SJCRH30 (cell line): ENCODE measurements around the gene PCDHGA7. TPM values are rescaled to one million over a fixed set of nuclear protein-coding genes. Genes with fewer than 3 reads are reported as not detected.
"Not testable (repeated sequence)": the region's sequence is repeated elsewhere in the genome, so short reads cannot be mapped to it uniquely, and the experiment has no call there.

Source experiments
- DNase-seq, 2 experiments: peaks; one replicate each; pipeline ENCODE4 v3.0.0-alpha.2; 2015 to 2020
- H3K27ac ChIP-seq: fragments of 250-450 bp; sonication (Bioruptor Pico); 2 replicates; pipeline ENCODE4 v1.5.1; 2020; ENCODE audit warnings: mild to moderate bottlenecking, moderate library complexity
- H3K27me3 ChIP-seq: fragments of 250-450 bp; sonication (Bioruptor Pico); 2 replicates; pipeline ENCODE4 v1.5.1; 2020; ENCODE audit warnings: mild to moderate bottlenecking, moderate library complexity
- H3K36me3 ChIP-seq: fragments of 250-450 bp; sonication (Bioruptor Pico); 2 replicates; pipeline ENCODE4 v1.5.1; 2020; ENCODE audit warnings: mild to moderate bottlenecking, moderate library complexity
- H3K4me1 ChIP-seq: fragments of 250-450 bp; sonication (Bioruptor Pico); 2 replicates; pipeline ENCODE4 v1.5.1; 2020; ENCODE audit warnings: mild to moderate bottlenecking, moderate library complexity
- H3K4me3 ChIP-seq: fragments of 250-450 bp; sonication (Bioruptor Pico); 2 replicates; pipeline ENCODE4 v1.5.1; 2020; ENCODE audit warnings: mild to moderate bottlenecking, moderate library complexity
- H3K9me3 ChIP-seq: fragments of 250-450 bp; sonication (Bioruptor Pico); replicated peaks from 2 replicates; pipeline ENCODE4 v1.5.1; 2020; ENCODE audit warnings: mild to moderate bottlenecking, moderate library complexity
- total RNA-seq: library from RNA; depleted of rRNA; stranded (reverse); fragments of >200 nt; shearing (Covaris generic); gene quantifications from 2 replicates; pipeline ENCODE4 v1.2.3, GENCODE V29; 2014; rRNA removed

The PCDHGA7 gene
- 3.6 and 4.7 TPM in 2 replicates for total RNA-seq

DNA sequence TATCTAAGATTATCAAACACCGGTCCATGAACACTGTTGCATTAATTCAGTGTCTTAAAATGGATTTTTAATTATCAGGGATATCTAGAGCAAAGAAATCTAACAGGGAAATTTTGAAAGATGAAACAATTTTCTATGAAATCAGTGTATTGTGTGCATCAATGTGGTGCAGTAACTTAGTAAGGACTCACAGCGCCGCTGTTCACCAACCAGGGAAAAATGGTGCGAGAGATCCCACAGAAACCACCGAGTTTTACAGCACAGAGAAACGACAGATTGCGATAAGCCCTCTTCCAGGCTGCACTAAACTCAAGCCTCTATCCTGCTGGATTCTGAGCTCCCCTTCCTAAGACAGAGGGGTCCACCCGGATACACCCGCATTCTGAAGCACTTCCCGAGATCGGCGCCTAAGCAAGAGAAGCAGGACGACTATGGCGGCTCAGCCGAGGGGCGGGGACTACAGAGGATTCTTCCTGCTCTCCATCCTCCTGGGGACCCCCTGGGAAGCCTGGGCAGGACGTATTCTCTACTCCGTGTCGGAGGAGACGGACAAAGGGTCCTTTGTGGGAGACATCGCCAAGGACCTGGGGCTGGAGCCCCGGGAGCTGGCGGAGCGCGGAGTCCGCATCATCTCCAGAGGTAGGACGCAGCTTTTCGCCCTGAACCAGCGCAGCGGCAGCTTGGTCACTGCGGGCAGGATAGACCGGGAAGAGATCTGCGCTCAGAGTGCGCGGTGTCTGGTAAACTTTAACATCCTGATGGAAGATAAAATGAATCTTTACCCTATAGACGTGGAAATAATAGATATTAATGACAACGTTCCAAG lies at the start of gene PCDHGA7:
Gene PCDHGA7 (plus strand): TSS at position 274 of the 826 bp plus-strand sequence. CDS start 158 bp downstream, at position 432.
- Histone ChIP-seq H3K4me1 (no peaks in the 10 kb centered on the region), H3K9me3 (peaks cover 13% of the 10 kb centered on the region), H3K27me3 (no peaks in the 10 kb centered on the region), H3K27ac (no peak within 1 kb of the TSS), H3K4me3 (no peak within 1 kb of the TSS), H3K36me3 (peaks cover 58% of the 10 kb centered on the region)
- no peak for DNase-seq

DNA sequence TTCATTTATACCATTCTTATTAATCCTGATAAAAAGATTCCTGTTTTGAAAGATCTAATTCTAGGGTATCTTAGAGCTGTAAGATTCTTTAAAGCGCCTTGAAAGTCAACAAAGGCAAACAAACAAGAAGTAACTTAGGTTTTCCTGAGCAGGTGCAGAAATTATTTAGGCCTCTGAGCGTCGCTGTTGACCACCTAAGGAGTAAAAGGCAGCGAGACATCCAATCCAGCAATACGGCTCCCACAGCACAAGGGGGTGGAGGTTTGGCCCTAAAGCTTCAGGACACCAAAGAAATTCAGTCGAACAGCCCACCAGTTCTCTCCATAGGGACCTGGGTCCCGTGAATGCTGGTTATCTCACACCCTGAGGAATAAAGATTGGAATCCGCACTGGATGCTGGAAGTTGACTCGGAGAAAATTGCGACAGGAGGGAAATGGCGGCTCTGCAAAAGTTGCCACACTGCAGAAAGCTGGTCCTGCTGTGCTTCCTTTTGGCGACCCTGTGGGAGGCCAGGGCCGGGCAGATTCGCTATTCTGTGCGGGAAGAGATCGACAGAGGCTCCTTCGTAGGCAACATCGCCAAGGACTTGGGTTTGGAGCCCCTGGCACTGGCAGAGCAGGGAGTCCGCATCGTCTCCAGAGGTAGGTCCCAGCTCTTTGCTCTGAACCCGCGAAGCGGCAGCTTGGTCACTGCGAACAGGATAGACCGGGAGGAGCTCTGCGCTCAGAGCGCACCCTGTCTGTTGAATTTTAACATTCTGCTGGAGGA lies 43.8 kb upstream of the PCDHGA7 start, which contains the start of gene PCDHGA2:
Gene PCDHGA2 (plus strand): TSS at position 223 of the 769 bp plus-strand sequence.
- Histone ChIP-seq H3K4me3 (no peak within 1 kb of the TSS), H3K27ac (no peak within 1 kb of the TSS), H3K36me3 (no peaks in the 10 kb centered on the region), H3K4me1 (no peaks in the 10 kb centered on the region), H3K27me3 (no peaks in the 10 kb centered on the region), H3K9me3 (0 out of 2 replicates have a peak, but pooled peaks cover 4% of the 10 kb centered on the region)
- DNase-seq = peak; percentile 31 to 57

DNA sequence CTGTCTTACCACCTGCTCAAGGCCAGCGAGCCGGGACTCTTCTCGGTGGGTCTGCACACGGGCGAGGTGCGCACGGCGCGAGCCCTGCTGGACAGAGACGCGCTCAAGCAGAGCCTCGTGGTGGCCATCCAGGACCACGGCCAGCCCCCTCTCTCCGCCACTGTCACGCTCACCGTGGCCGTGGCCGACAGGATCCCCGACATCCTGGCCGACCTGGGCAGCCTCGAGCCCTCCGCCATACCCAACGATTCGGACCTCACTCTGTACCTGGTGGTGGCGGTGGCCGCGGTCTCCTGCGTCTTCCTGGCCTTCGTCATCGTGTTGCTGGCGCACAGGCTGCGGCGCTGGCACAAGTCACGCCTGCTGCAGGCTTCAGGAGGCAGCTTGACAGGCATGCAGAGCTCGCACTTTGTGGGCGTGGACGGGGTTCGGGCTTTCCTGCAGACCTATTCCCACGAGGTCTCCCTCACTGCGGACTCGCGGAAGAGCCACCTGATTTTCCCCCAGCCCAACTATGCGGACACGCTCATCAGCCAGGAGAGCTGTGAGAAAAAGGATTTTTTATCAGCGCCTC lies 41.7 kb upstream of the PCDHGA7 start:
- H3K36me3 ChIP-seq, DNase-seq, H3K27ac ChIP-seq, H3K4me3 ChIP-seq, H3K4me1 ChIP-seq, H3K9me3 ChIP-seq, H3K27me3 ChIP-seq: not testable (repeated sequence)

GRCh38 chr5:141342773-141343172 lies 39.8 kb upstream of the PCDHGA7 start:
- Histone ChIP-seq H3K36me3 (no peaks in the 10 kb centered on the region), H3K27me3 (no peaks in the 10 kb centered on the region), H3K4me1 (no peaks in the 10 kb centered on the region), H3K9me3 (0 out of 2 replicates have a peak, but pooled peaks cover 3% of the 10 kb centered on the region), H3K27ac (no peak overlapping the region), H3K4me3 (no peak overlapping the region)
- DNase-seq = no peak

DNA sequence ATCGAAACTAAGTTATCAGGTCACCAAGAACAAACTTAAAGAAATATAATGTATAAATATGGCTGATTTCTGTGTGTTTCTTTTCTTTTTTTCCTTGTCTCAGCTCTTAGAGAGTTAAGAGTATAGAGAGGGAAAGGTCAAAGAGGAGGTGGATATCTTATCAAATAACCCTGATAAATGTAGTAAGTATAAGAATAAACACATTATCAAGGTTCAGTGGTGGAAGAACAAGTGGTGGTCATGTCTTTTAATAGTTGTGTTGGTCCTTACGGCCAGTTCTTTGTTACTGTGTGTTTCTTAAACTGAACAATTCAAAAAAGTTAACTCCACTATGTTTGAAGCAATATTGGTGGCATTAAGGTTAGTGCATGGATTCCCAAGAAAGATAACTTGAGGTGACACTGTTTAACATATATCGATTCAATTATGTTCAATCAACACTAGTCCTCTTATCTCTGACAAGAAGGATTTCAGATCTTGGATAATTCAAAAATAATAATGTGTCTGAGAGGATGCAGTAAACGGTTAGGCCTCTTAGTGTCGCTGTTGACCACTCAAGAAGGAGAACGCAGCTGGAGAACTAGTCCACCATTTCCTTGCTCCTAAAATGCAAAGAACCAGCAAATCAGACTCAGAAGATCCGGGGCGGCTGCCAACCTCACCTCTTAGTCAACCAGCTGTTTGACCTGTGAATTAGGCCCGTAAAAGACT lies 39.1 kb upstream of the PCDHGA7 start, which contains the start of gene PCDHGA3:
Gene PCDHGA3 (plus strand): TSS at position 588 of the 711 bp plus-strand sequence. CDS start 205 bp downstream, outside the sequence.
- H3K9me3 ChIP-seq = peaks cover 3% of the 10 kb centered on the region; the same call in 1 of the 2 replicates
- DNase-seq = peak in 1 of 2 experiments; percentile 48

GRCh38 chr5:141343953-141344463 lies 38.5 kb upstream of the PCDHGA7 start:
- no peaks in the 10 kb centered on the region for H3K27me3 ChIP-seq
- H3K4me1 ChIP-seq = no peaks in the 10 kb centered on the region
- H3K4me3 ChIP-seq = no peak overlapping the region
- no peak for DNase-seq
- no peak overlapping the region for H3K27ac ChIP-seq
- no peaks in the 10 kb centered on the region for H3K36me3 ChIP-seq
- peaks cover 3% of the 10 kb centered on the region; the same call in 1 of the 2 replicates for H3K9me3 ChIP-seq

More for the DNA sequence above, 39.1 kb upstream of the PCDHGA7 start, which contains the start of gene PCDHGA3:
- Histone ChIP-seq H3K27ac (no peak within 1 kb of the TSS), H3K27me3 (no peaks in the 10 kb centered on the region), H3K4me1 (no peaks in the 10 kb centered on the region), H3K4me3 (no peak within 1 kb of the TSS), H3K36me3 (no peaks in the 10 kb centered on the region)

DNA sequence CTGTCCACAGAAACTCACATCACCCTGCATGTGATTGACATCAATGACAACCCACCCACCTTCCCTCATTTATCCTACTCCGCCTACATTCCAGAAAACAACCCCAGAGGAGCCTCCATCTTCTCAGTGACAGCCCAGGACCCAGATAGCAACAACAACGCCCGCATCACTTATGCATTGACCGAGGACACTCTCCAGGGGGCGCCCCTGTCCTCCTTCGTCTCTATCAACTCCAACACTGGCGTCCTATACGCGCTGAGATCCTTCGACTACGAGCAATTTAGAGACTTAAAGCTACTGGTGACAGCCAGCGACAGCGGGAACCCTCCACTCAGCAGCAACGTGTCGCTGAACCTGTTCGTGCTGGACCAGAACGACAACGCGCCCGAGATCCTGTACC lies 37.2 kb upstream of the PCDHGA7 start:
- Histone ChIP-seq H3K27me3 (no peaks in the 10 kb centered on the region), H3K4me1 (no peaks in the 10 kb centered on the region), H3K4me3 (no peak overlapping the region), H3K36me3 (no peaks in the 10 kb centered on the region), H3K9me3 (peaks cover 3% of the 10 kb centered on the region; the same call in 1 of the 2 replicates), H3K27ac (no peak overlapping the region)
- DNase-seq = no peak

- DNase-seq, H3K27me3 ChIP-seq, H3K4me3 ChIP-seq, H3K27ac ChIP-seq, H3K9me3 ChIP-seq, H3K36me3 ChIP-seq, H3K4me1 ChIP-seq: not testable (repeated sequence)
These were observed 36.5 kb upstream of the PCDHGA7 start for GRCh38 chr5:141346017-141346416.

- peak within 1 kb of the TSS; percentile 65 for H3K4me3 ChIP-seq
- H3K27me3 ChIP-seq = no peaks in the 10 kb centered on the region
- 0 out of 2 replicates have a peak, but pooled peaks cover 4% of the 10 kb centered on the region for H3K4me1 ChIP-seq
- H3K27ac ChIP-seq = peak within 1 kb of the TSS; percentile 77
- H3K9me3 ChIP-seq = peaks cover 34% of the 10 kb centered on the region
- H3K36me3 ChIP-seq = peaks cover 30% of the 10 kb centered on the region
- DNase-seq = peak; percentile 92 to 97
These were observed 32.5 kb upstream of the PCDHGA7 start, which contains the start of gene PCDHGB1 for GRCh38 chr5:141349917-141350619. TSS of gene PCDHGB1 (plus strand) at chr5:141350099. CDS start at chr5:141350261, 162 bp downstream.

- no peaks in the 10 kb centered on the region for H3K27me3 ChIP-seq
- no peak overlapping the region for H3K27ac ChIP-seq
- H3K4me3 ChIP-seq = no peak overlapping the region
- DNase-seq = no peak
- peaks cover 47% of the 10 kb centered on the region for H3K9me3 ChIP-seq
- H3K4me1 ChIP-seq = 0 out of 2 replicates have a peak, but pooled peaks cover 4% of the 10 kb centered on the region
- peaks cover 45% of the 10 kb centered on the region for H3K36me3 ChIP-seq
These were observed 31.0 kb upstream of the PCDHGA7 start for GRCh38 chr5:141351591-141351990.

- Histone ChIP-seq H3K27me3 (no peaks in the 10 kb centered on the region), H3K4me3 (no peak within 1 kb of the TSS), H3K4me1 (0 out of 2 replicates have a peak, but pooled peaks cover 4% of the 10 kb centered on the region), H3K36me3 (peaks cover 77% of the 10 kb centered on the region), H3K9me3 (peaks cover 53% of the 10 kb centered on the region), H3K27ac (no peak within 1 kb of the TSS)
- DNase-seq = no peak
These were observed 27.6 kb upstream of the PCDHGA7 start, which contains the start of gene PCDHGA4 for GRCh38 chr5:141354900-141355469. TSS of gene PCDHGA4 (plus strand) at chr5:141355021. CDS start at chr5:141355108, 87 bp downstream.

DNA sequence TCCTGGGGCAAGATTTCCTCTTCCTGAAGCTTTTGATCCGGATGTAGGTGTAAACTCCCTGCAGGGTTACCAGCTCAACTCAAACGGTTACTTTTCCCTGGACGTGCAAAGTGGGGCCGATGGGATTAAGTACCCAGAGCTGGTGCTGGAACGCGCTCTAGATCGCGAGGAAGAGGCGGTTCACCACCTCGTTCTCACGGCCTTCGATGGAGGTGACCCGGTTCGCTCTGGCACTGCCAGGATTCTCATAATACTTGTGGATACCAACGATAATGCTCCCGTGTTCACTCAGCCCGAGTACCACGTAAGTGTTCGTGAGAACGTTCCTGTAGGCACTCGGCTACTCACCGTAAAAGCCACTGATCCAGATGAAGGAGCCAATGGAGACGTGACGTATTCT lies 26.9 kb upstream of the PCDHGA7 start:
- Histone ChIP-seq H3K27me3 (no peaks in the 10 kb centered on the region), H3K27ac (no peak overlapping the region), H3K4me3 (no peak overlapping the region), H3K9me3 (peaks cover 51% of the 10 kb centered on the region), H3K4me1 (0 out of 2 replicates have a peak, but pooled peaks cover 2% of the 10 kb centered on the region), H3K36me3 (peaks cover 84% of the 10 kb centered on the region)
- no peak for DNase-seq

GRCh38 chr5:141356133-141356532 lies 26.4 kb upstream of the PCDHGA7 start:
- Histone ChIP-seq H3K4me3 (no peak overlapping the region), H3K27ac (no peak overlapping the region), H3K36me3 (peaks cover 83% of the 10 kb centered on the region), H3K9me3 (peaks cover 46% of the 10 kb centered on the region), H3K27me3 (no peaks in the 10 kb centered on the region), H3K4me1 (no peaks in the 10 kb centered on the region)
- no peak for DNase-seq
